ENCODE data around the gene RAB9A.

DNA sequence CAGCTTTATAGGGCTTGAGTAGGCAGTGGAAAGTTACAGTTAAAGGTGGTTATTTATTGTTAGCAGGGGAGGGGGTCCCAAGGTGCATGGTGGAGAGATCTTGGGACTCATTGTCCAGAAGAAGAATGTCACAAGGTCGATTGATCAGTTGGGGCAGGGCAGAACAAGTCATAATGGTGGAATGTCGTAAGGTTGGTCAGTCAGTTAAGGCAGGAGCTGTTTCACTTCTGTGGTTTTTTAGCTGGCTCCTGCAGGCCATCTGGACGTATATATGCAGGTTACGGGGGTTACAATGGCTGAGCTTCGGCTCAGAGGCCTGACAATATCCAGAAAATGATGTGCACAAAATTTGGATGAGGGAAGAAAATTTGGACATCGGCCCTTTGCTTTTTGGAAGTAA, 52.8 kb downstream of the RAB9A start:
- TF ChIP-seq, protein P1, sequence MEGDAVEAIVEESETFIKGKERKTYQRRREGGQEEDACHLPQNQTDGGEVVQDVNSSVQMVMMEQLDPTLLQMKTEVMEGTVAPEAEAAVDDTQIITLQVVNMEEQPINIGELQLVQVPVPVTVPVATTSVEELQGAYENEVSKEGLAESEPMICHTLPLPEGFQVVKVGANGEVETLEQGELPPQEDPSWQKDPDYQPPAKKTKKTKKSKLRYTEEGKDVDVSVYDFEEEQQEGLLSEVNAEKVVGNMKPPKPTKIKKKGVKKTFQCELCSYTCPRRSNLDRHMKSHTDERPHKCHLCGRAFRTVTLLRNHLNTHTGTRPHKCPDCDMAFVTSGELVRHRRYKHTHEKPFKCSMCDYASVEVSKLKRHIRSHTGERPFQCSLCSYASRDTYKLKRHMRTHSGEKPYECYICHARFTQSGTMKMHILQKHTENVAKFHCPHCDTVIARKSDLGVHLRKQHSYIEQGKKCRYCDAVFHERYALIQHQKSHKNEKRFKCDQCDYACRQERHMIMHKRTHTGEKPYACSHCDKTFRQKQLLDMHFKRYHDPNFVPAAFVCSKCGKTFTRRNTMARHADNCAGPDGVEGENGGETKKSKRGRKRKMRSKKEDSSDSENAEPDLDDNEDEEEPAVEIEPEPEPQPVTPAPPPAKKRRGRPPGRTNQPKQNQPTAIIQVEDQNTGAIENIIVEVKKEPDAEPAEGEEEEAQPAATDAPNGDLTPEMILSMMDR (IDR thresholded peaks at IDR 0.05) = no peak
- no peak for TF ChIP-seq POLR2A (IDR thresholded peaks at IDR 0.05)
- TF ChIP-seq POLR2AphosphoS5 (IDR thresholded peaks at IDR 0.05; ENCODE audit: insufficient read depth in 1 of 2, low read depth in 1 of 2) = no peak
